ENCODE measurements around the gene KRTAP4-7. TPM values are rescaled to one million over a fixed set of nuclear protein-coding genes. Genes with fewer than 3 reads are reported as not detected.
"Not testable (repeated sequence)": the region's sequence is repeated elsewhere in the genome, so short reads cannot be mapped to it uniquely, and the experiment has no call there.

KRTAP4-7 gene
- total RNA-seq, 4 donors from 2014 or later = 0.54 to 73.1 (median 2.4) TPM; not detected in 1

DNA sequence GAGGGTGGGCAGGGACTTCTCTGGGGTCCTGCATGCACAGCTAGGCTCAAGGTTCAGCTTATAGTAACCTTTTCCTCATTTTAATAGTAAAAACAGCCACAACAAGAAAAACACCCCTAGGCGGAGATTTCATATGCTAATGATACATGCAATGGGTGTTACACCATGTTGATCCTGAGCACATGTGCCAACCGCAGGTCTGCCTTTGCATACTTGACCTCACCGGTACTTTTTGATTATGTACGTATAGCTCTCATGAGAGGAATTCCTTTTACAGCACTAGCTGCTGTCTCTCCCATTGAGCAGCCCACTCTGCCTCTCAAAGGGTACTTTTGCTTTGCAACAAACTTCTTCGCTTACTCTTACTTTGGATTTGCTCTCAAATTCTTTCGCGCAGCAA is 12.1 kb downstream of the KRTAP4-7 start:
- intact Hi-C loops (cut with DNase I; ENCODE audit: low total_unique reads) = no loop called here
- no peak overlapping the region for H3K4me3 ChIP-seq (ENCODE audit: low read depth, poor library complexity, severe bottlenecking)
- DNase-seq (ENCODE audit: low spot score in 2 of 2) = no peak
- TF ChIP-seq POLR2A (IDR thresholded peaks at IDR 0.05) = no peak
- TF ChIP-seq, protein P1, sequence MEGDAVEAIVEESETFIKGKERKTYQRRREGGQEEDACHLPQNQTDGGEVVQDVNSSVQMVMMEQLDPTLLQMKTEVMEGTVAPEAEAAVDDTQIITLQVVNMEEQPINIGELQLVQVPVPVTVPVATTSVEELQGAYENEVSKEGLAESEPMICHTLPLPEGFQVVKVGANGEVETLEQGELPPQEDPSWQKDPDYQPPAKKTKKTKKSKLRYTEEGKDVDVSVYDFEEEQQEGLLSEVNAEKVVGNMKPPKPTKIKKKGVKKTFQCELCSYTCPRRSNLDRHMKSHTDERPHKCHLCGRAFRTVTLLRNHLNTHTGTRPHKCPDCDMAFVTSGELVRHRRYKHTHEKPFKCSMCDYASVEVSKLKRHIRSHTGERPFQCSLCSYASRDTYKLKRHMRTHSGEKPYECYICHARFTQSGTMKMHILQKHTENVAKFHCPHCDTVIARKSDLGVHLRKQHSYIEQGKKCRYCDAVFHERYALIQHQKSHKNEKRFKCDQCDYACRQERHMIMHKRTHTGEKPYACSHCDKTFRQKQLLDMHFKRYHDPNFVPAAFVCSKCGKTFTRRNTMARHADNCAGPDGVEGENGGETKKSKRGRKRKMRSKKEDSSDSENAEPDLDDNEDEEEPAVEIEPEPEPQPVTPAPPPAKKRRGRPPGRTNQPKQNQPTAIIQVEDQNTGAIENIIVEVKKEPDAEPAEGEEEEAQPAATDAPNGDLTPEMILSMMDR (IDR thresholded peaks at IDR 0.05) = no peak
- 61% methylated on average over 7 of the region's 7 CpGs for WGBS, 2 donors

DNA sequence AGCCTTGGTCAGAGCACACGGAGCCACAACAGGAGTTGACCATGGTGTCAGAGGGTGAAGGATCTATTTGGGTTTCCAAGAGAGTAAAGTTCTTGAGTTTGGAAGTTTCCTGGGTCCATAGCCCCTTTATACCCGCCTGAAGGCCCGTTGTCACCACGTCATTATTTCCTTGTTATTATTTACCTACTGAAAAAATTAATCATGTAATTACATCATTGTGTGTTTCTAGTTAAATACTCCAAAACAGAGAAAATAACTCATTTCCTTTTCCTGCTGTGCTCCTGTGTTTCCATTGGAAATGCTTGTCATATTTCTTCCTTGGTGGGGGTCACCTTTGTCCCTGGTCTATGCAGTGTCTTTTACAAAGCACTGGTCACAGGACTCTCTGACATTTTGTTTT is 14.1 kb downstream of the KRTAP4-7 start, which contains the start of gene KRTAP4-8:
Gene KRTAP4-8 (minus strand): TSS at position 101 of the 400 bp plus-strand sequence. CDS start 58 bp downstream, at position 43.
- DNase-seq (ENCODE audit: low spot score in 2 of 2) = no peak
- TF ChIP-seq, protein P1 (IDR thresholded peaks at IDR 0.05) = no peak
- no peak for TF ChIP-seq POLR2A (IDR thresholded peaks at IDR 0.05)
- intact Hi-C loops (cut with DNase I; ENCODE audit: low total_unique reads) = no loop called here
- WGBS, 2 donors = 67 to 72% methylated on average over 4 of the region's 4 CpGs
- no peak within 1 kb of the TSS for H3K4me3 ChIP-seq (ENCODE audit: low read depth, poor library complexity, severe bottlenecking)

GRCh38 chr17:41098481-41098880 is 14.5 kb downstream of the KRTAP4-7 start:
- DNase-seq (ENCODE audit: low spot score in 2 of 2) = no peak
- WGBS, 2 donors = 54 to 60% methylated on average over 6 of the region's 6 CpGs
- TF ChIP-seq, protein P1 (IDR thresholded peaks at IDR 0.05) = no peak
- TF ChIP-seq POLR2A (IDR thresholded peaks at IDR 0.05) = no peak
- no peak overlapping the region for H3K4me3 ChIP-seq (ENCODE audit: low read depth, poor library complexity, severe bottlenecking)
- intact Hi-C loops (cut with DNase I; ENCODE audit: low total_unique reads) = no loop called here

- DNase-seq (ENCODE audit: low spot score in 2 of 2); intact Hi-C loops (cut with DNase I; ENCODE audit: low total_unique reads): not testable (repeated sequence)
Measured at GRCh38 chr17:41099682-41100480, 15.9 kb downstream of the KRTAP4-7 start.

DNA sequence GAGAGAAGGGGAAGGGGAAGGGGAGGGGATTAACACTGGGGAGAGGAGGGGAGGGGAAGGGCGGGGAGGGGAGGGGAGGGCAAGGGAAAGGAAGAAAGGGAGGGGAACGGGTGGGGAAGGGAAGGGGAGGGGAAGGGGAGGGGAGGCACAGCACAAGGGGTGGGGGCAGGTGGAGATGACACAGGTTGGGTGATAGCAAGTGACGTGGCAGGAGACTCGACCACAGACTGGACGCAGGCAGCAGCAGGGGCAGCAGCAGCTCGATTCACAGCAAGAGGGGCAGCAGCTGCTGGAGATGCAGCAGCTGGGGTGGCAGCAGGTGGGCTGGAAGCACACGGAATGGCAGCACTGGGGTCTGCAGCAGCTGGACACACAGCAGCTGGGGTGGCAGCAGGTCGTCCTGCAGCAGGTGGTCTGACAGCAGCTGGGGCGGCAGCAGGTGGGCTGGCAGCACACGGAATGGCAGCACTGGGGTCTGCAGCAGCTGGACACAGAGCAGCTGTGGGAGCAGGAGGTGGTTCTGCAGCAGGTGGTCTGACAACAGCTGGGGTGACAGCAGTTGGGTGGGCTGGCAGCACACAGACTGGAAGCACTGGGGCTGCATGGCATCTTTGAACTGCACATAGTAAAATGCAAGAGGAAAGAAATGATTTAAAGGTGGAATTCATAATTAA is 17.8 kb downstream of the KRTAP4-7 start, which contains the start of gene KRTAP4-16:
Gene KRTAP4-16 (minus strand): TSS at position 624 of the 674 bp plus-strand sequence. CDS start 0 bp downstream, at position 624.
- TF ChIP-seq, protein P1 (IDR thresholded peaks at IDR 0.05) = no peak
- TF ChIP-seq POLR2A (IDR thresholded peaks at IDR 0.05) = no peak
- no peak for DNase-seq (ENCODE audit: low spot score in 2 of 2)

More at GRCh38 chr17:41099682-41100480, 15.9 kb downstream of the KRTAP4-7 start:
- 48 to 50% methylated on average over 7 of the region's 7 CpGs for WGBS, 2 donors
- H3K4me3 ChIP-seq (ENCODE audit: low read depth, poor library complexity, severe bottlenecking) = not testable (repeated sequence)

DNA sequence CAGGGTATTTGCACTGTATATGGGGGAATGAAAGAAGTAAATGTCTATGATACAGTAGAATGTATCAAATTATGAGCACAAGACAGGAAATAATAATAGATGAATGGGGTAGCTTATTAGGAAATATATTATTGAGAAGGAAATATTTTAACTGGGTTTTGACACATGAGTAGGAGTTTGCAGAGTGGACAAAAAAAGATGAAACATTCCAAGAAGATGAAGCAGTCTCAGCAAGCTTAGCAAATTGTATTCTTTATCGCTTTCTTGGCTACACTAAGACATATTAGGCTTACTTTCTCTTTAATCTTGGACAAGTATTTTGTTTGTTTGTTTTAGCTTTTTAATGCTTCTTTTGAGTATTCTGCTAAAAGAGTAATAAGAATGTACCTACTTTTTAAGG is 19.9 kb downstream of the KRTAP4-7 start:
- no peak for TF ChIP-seq POLR2A (IDR thresholded peaks at IDR 0.05)
- TF ChIP-seq, protein P1 (IDR thresholded peaks at IDR 0.05) = no peak
- intact Hi-C loops (cut with DNase I; ENCODE audit: low total_unique reads) = no loop called here
- no peak overlapping the region for H3K4me3 ChIP-seq (ENCODE audit: low read depth, poor library complexity, severe bottlenecking)
- DNase-seq (ENCODE audit: low spot score in 2 of 2) = no peak
- WGBS, 2 donors = 87 to 97% methylated on average over 1 of the region's 1 CpG

More for the DNA sequence above, 17.8 kb downstream of the KRTAP4-7 start, which contains the start of gene KRTAP4-16:
- no peak within 1 kb of the TSS for H3K4me3 ChIP-seq (ENCODE audit: low read depth, poor library complexity, severe bottlenecking)
- 58 to 71% methylated on average over 9 of the region's 10 CpGs for whole genome bisulfite sequencing, 2 donors
- intact Hi-C loops (cut with DNase I; ENCODE audit: low total_unique reads) = no loop called here

DNA sequence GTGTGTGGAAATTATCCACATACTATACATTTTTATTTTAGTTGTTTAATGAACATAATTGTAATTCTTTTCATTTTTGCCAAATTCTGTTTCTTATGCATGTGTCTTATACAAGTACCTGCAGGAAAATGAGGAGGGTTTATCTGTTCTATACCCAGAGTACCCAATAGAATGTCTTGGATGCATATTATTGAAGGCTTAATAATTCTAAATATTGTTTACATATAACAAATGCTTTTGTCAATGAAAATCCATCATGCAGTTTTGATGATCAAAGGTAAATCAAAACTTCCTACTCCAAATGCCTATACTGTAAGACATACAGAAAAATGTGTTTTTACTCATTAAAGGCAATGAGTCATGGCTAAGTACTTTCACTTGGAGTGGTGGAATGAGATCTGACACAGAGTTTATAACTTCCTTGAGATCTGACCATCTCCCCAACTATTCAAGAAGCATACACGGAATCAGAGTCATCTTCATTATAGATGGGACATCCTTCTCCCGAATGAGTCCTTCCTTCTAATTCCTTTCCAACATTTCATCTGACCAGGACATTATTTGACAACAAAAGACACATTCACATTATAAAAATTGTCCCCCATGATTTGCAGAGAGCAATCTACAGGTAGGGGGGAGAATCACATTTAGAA is 20.6 kb downstream of the KRTAP4-7 start:
- intact Hi-C loops (cut with DNase I; ENCODE audit: low total_unique reads); H3K4me3 ChIP-seq (ENCODE audit: low read depth, poor library complexity, severe bottlenecking); DNase-seq (ENCODE audit: low spot score in 2 of 2): not testable (repeated sequence)
- WGBS, 2 donors = 49 to 64% methylated on average over 2 of the region's 2 CpGs

GRCh38 chr17:41105347-41105746 is 21.4 kb downstream of the KRTAP4-7 start, which contains the start of gene KRTAP4-9:
Gene KRTAP4-9, plus strand, starts transcription at chr17:41105389. Its CDS starts 0 bp downstream, at chr17:41105389.
- WGBS, 2 donors = 69 to 71% methylated on average over 4 to 10 of the region's 10 CpGs
- DNase-seq (ENCODE audit: low spot score in 2 of 2); intact Hi-C loops (cut with DNase I; ENCODE audit: low total_unique reads); H3K4me3 ChIP-seq (ENCODE audit: low read depth, poor library complexity, severe bottlenecking): not testable (repeated sequence)

Data from lower leg skin (tissue), 4 donors.